HEK293T (cell line): ENCODE results near the gene TMEM236.

Experiments used
- ARNT ChIP-seq: fragments of 450-650 bp; IDR thresholded peaks from 2 replicates; pipeline ENCODE4 v1.6.1; 2017; ENCODE audit warnings: mild to moderate bottlenecking
- CTBP1 ChIP-seq: fragments of 450-650 bp; IDR thresholded peaks from 2 replicates; pipeline ENCODE4 v1.6.1; 2016; ENCODE audit warnings: borderline replicate concordance
- ELF4 ChIP-seq: fragments of 450-650 bp; IDR thresholded peaks from 2 replicates; pipeline ENCODE4 v1.6.1; 2017; ENCODE audit warnings: antibody characterized with exemption
- FOXA1 ChIP-seq: fragments of 450-650 bp; IDR thresholded peaks from 2 replicates; pipeline ENCODE4 v1.6.1; 2016; ENCODE audit warnings: mild to moderate bottlenecking
- FOXK2 ChIP-seq: fragments of 450-650 bp; IDR thresholded peaks from 2 replicates; pipeline ENCODE4 v1.6.1; 2016; ENCODE audit warnings: mild to moderate bottlenecking
- FOXM1 ChIP-seq: fragments of 450-650 bp; IDR thresholded peaks from 2 replicates; pipeline ENCODE4 v1.6.1; 2017; ENCODE audit warnings: mild to moderate bottlenecking, borderline replicate concordance
- HDGF ChIP-seq: fragments of 450-650 bp; IDR thresholded peaks from 2 replicates; pipeline ENCODE4 v1.6.1; 2017; ENCODE audit warnings: antibody characterized with exemption, borderline replicate concordance
- L3MBTL2 ChIP-seq: fragments of 450-650 bp; conservative IDR thresholded peaks from 2 replicates; pipeline ENCODE4 v1.6.1; 2016; ENCODE audit warnings: mild to moderate bottlenecking
- NFRKB ChIP-seq: fragments of 450-650 bp; IDR thresholded peaks from 2 replicates; pipeline ENCODE4 v1.6.1; 2016; ENCODE audit warnings: mild to moderate bottlenecking, moderate library complexity
- SP1 ChIP-seq: fragments of 450-650 bp; IDR thresholded peaks from 2 replicates; pipeline ENCODE4 v1.6.1; 2017
- SUZ12 ChIP-seq: fragments of 450-650 bp; IDR thresholded peaks from 2 replicates; pipeline ENCODE4 v1.6.1; 2016; ENCODE audit warnings: mild to moderate bottlenecking
- TARDBP ChIP-seq: fragments of 450-650 bp; IDR thresholded peaks from 2 replicates; pipeline ENCODE4 v1.6.1; 2016
- ZNF384 ChIP-seq: fragments of 450-650 bp; IDR thresholded peaks from 2 replicates; pipeline ENCODE4 v1.6.1; 2016

DNA sequence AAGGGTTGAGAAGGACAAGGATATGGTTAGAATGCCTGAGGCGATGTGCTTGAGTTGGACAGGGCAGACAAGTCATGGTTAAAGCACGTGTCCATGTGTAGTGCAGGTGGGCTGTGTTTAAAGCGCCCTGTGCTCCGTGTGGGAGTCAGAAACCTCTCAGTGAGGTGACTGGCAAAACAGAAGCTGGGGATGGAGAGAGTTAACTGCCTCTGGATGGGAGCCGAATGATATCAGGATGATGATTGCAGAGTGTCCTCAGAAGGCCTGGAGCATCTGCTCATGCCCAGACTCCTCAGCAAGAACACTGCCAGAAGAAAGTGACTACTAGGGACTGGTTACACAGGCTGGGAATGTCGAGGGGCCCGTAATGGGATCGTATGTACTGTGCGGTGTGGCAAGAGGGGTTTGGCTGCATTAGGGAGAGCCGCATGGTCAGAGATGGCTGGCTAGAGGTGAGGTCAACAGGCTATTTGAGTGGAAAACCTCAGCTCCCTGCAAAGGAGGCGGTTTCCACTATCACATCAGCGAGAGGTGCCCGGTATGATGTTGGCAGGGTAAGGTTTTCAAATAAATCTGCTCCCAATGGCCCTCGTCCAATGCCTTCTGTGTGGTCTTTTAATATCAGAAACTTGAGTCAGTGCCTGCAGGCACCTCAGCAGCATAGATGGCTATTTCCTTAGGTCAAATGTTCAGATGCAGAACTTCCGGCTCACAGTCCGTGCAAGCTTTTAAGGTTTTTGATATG is 31.1 kb downstream of the TMEM236 start:
- no peak for TF ChIP-seq L3MBTL2
- no peak for TF ChIP-seq SUZ12
- no peak for TF ChIP-seq NFRKB
- TF ChIP-seq ZNF384, result no peak
- no peak for TF ChIP-seq TARDBP
- TF ChIP-seq FOXK2, result no peak
- TF ChIP-seq FOXM1, result no peak
- no peak for TF ChIP-seq ELF4
- TF ChIP-seq ARNT, result no peak
- TF ChIP-seq SP1, result no peak
- no peak for TF ChIP-seq HDGF
- TF ChIP-seq FOXA1, result no peak
- TF ChIP-seq CTBP1, result no peak
